Medulla oblongata (tissue), 1 donor: ENCODE data around the gene NCOA3.
A peak's percentile ranks its signal among the peaks of the same experiment; 100 is the strongest.
"Not testable (repeated sequence)": the region's sequence is repeated elsewhere in the genome, so short reads cannot be mapped to it uniquely, and the experiment has no call there.

Experiments used
- DNase-seq: peaks from one replicate; pipeline ENCODE4 v3.0.0-alpha.2; 2015; ENCODE audit errors: extremely low spot score

NCOA3 gene

GRCh38 chr20:47500554-47500953 lies 1.1 kb upstream of the NCOA3 start:
- DNase-seq = peak; percentile 9

GRCh38 chr20:47501116-47501481 lies 588 bp upstream of the NCOA3 start:
- DNase-seq = no peak

GRCh38 chr20:47502271-47503239 lies 868 bp downstream of the NCOA3 start:
- DNase-seq = peak; percentile 65

DNA sequence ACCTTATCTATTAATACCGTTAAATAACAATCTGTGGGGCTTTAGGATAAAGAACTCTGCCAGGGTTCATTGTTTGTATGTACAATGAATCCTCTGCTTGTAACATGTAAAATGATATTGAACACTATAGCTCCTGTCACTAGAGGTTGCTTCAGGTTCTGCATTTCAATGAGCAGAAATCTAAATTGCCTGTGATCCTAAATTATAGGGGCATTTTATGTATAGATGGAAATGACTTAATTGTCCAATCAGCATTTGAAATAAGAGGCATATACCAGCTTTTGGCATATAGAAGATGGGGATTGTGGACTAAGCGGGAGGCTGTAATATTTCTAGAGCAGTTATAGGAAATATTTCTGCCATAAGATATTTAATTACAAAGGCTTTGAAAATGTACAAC lies 2.0 kb downstream of the NCOA3 start:
- no peak for DNase-seq

- DNase-seq = no peak
Observed at GRCh38 chr20:47506335-47506734, 4.6 kb downstream of the NCOA3 start.

- no peak for DNase-seq
Observed at GRCh38 chr20:47506850-47507249, 5.2 kb downstream of the NCOA3 start.

GRCh38 chr20:47507275-47507981 lies 5.7 kb downstream of the NCOA3 start:
- not testable (repeated sequence) for DNase-seq

- DNase-seq = no peak
Observed at GRCh38 chr20:47508278-47508677, 6.6 kb downstream of the NCOA3 start.

GRCh38 chr20:47509104-47509661 lies 7.5 kb downstream of the NCOA3 start:
- DNase-seq = no peak

DNA sequence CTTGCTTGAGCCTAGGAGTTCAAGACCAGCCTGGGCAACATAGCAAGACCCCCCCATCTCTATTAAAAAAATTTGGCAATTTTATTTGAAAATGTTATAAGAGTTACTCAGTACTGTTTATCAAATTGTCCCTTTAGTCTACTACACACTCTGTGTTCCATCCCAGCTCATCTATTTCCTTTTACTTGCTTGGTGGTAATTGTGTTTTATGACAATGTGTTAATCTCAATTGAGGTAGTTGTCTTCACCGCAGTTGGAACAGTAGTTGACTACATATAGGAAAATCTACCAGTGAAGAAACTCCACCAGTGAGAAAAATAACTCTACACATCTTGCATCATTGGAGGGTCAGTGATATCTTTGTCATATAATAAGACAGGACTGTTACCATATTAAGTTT lies 8.0 kb downstream of the NCOA3 start:
- no peak for DNase-seq

DNA sequence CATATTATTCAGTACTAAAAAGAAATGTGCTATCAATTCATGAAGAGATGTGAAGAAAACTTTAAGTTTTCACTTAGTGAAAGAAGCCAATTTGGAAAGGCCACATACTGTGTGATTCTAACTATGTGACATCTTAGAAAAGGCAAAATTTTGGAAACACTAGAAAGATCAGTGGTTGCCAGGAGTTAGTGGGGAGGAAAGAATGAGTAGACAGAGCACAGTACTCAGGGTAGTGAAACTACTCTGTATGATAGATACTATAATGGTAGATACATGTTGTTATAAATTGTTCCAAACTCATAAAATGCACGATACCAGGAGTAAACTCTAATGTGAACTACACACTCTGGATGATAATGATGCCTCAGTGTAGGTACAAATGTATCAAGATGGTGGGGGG lies 14.2 kb downstream of the NCOA3 start:
- DNase-seq = no peak

- no peak for DNase-seq
Observed at GRCh38 chr20:47521059-47521808, 19.5 kb downstream of the NCOA3 start.

DNA sequence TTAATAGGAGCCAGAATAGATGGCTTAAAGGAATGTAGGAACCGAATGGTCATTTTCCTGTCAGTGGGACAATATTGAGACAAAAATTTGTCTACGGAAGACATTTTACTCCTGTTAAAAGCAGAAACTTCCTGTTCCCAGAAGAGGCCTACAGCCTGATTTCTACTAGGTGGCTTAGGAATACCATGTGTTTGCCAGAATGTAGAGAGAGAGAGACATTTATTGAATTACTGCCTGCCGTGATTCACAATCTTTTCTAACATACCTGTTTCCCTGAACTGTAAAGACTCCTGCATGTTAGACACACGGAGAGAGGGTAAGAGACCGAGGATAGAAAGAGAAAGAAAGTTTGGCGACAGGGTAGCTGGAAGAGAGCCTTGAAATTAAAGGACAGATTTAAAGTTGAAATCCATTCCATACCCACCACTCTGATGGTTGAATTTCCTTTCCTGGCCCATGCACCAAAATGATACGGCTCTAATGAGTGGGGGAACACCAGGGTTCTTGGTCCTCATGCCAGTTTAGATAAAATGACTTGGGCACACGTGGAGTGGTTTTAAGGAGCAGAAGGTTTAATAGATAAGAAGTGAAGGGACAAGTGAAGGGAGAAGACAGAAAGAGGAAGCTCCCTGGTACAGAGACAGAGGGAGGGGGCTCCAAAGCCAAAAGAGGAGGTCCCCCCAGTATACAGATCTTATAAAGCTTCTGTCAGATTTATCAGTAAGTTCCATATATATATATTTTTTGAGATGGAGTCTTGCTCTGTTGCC lies 22.5 kb downstream of the NCOA3 start:
- no peak for DNase-seq

DNA sequence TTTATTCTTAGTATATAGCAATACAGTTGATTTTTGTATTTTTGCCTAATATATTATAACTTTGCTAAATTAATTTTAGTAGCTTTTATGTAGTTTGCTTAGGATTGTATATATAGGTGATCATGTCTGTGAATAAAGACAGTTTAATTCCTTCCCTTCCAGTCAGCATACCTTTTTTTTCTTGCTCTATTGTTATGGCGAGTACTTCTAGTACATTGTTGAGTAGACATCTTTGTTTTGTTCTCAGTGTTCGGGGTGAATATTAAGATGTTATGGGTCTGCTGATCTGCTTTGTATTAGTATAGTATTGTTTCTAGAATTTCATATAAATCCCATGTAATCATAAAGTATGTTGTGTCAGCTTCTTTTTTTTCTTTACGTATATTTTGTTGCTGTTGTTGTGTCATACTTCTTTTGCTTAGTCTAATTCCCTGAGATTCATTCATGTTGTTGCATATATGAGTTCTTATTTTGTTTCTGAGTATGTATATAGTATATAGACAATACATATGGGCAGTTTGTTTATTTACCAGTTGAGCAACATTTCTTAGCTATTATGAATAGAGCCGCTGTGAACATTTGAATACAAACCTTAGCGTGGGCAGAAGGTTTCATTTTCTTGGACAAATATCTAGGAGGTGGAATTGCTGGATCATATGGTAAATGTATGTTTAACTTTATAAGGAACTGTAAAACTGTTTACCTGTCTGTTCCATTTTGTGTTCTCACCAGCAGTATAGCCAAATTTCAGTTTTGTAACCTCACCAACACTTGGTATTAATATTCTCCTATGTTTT lies 25.5 kb downstream of the NCOA3 start:
- no peak for DNase-seq

GRCh38 chr20:47529840-47530239 lies 28.2 kb downstream of the NCOA3 start:
- no peak for DNase-seq

GRCh38 chr20:47531458-47531857 lies 29.8 kb downstream of the NCOA3 start:
- no peak for DNase-seq

GRCh38 chr20:47532002-47532401 lies 30.3 kb downstream of the NCOA3 start:
- no peak for DNase-seq

DNA sequence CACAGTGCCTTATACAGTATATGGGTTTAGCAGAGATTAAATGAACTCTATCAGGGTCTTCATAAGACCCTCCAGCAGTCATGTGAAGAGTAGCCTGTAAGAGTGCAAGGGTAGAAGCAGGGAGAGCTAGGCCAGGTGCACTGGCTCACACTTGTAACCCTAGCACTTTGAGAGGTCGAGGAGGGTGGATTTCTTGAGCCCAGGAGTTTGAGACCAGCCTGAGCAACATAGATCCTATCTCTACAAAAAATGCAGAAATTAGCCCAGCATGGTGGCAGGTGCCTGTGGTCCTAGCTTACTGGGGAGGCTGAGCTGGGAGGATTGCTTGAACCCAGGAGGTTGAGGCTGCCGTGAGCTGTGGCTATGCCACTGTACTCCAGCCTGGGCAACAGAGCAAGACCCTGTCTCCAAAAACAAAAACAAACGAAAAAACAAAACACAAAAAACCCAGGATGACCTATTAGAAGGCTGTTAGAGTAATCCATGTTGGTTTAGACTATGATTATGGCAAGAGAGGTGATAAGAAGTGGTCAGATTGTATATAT lies 31.9 kb downstream of the NCOA3 start:
- no peak for DNase-seq

DNA sequence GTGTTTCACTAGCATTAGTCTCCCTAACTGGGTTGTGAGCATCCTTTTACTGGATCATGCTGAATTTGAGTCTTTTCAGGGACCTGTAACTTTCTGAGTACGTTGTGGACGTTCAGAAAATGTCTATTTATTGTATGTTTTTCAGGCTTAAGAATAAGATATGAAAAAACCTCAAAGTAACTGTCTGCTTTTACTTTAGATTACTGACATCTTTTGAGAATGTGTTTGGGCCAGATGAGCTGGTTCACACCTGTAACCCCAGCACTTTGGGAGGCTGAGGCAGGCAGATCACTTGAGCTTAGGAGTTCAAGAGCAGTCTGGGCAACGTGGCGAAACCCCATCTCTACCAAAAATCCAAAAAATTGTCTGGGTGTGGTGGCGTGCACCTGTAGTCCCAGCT lies 32.7 kb downstream of the NCOA3 start:
- no peak for DNase-seq

DNA sequence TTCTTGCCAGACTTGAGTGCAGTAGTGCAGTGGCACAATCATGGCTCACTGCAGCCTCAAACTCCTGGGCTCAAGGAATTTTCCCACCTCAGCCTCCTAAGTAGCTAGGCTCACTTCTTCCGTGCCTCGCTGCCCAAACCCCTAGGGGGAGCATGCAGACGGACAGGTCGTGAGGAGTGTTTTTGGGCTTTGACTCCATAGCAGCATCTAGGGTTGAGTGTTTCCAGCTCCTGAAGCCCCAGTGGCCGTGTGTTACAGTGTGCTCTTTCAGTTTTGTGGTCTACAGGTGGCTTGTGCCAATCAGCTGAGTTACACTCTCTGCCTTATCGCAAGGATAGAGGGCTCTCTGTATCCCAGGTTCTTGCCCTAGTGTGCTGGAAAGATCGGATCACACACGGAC lies 33.4 kb downstream of the NCOA3 start:
- DNase-seq = no peak
